ENCODE data around the gene POLE.

The POLE gene

DNA sequence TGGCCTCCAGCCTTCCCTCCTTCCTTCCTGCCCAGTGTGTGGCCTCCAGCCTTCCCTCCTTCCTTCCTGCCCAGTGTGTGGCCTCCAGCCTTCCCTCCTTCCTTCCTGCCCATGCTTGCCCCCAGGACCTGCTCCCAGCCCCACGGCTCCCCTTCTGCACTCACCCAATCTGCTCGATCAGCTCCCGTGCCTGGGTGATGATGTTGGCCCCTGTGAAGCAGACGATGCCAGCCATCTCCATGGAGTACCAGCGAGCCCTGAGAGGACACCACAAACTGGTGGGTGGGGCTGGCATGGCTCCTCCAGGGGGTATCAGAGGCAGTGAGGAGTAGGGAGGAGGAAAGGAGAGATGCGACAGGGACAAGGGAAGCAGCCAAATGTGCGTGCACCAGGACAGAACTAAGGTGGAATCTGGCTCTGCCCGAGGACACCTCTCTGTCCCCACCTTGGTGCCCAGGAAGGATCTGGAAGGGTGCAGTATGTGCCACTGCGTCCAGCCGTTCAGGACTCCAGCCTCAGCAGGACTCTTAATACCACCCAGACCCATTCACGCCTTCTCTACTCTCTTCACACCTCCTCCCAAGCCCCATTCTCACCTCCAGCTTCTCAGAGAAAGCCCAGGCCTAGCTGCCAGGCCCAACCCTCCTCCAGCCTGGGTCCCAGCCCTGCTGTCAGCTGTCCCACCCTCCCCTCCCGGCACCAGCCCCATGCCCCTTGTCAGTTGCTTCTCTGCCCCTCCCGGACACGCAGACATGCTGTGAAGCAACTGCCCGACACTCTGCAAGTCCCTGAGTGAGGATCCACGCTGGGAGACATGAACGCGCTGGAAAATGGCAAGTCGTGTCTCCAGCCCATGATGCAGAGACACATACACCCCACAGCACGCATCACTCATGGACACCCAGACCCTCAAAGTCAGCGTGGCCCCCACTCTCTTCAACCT lies 22.7 kb downstream of the POLE start:
- TF ChIP-seq, protein P1, sequence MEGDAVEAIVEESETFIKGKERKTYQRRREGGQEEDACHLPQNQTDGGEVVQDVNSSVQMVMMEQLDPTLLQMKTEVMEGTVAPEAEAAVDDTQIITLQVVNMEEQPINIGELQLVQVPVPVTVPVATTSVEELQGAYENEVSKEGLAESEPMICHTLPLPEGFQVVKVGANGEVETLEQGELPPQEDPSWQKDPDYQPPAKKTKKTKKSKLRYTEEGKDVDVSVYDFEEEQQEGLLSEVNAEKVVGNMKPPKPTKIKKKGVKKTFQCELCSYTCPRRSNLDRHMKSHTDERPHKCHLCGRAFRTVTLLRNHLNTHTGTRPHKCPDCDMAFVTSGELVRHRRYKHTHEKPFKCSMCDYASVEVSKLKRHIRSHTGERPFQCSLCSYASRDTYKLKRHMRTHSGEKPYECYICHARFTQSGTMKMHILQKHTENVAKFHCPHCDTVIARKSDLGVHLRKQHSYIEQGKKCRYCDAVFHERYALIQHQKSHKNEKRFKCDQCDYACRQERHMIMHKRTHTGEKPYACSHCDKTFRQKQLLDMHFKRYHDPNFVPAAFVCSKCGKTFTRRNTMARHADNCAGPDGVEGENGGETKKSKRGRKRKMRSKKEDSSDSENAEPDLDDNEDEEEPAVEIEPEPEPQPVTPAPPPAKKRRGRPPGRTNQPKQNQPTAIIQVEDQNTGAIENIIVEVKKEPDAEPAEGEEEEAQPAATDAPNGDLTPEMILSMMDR (conservative IDR thresholded peaks at IDR 0.05): no peak
- no peak overlapping the region for H3K27ac ChIP-seq

DNA sequence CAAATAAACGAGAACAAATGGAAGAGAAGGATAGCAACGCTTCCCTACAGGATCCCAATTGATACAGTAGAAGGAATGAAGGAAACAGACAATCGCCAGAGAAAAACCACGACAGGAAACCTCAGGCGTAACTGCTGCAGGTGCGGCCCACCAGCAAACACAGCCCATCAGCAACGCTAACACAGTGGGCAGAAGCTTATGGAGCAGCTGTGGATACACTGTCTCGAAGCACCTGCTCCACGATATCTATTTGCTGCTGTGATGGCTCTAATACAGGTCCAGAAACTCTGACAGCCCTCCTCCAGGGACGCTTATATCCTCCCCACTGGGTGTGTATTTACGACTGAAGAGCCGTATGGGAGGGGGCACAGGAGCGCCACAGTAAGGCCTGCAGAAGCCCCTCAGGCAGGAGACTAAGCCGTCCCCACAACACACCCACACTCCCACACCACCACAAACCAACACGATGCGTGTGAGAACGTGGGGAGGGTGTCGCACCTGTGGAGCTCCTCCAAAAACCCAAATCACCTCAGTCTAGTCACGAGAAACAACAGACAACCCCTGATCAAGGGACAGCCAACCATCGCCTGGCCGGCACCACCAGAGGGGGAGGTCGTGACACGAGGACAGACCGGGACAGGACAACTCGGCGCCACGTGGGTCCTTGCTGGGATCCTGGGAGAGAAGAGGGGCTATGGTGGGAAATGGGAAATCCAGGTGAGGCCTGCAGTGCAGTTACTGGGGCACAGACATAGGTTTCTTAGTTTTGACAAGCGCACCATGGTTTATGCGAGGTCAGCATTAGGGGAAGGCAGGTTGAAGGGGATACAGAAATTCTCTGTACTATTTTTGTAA lies 24.0 kb downstream of the POLE start:
- no peak overlapping the region for H3K27ac ChIP-seq
- TF ChIP-seq, protein P1 (conservative IDR thresholded peaks at IDR 0.05): no peak

DNA sequence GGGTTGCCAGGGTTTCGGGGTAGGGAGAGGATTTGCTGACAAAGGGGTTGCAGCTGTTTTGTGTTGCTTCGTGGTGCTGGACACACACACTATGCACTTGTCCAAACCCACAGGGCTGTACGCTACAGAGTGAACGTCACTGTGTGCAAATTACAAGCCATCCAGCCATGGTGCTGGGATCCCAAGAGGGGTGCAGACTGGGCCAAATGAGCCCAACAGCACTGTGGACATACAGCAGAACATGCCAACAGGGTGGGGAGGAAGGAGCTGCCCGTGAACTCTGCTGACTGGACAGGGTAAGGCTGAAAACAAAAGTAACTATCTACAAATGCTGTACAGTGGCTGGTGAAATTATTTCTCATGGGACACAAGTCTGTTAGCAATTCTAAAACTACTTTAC lies 25.2 kb downstream of the POLE start:
- TF ChIP-seq, protein P1 (conservative IDR thresholded peaks at IDR 0.05): no peak
- H3K27ac ChIP-seq: no peak overlapping the region

DNA sequence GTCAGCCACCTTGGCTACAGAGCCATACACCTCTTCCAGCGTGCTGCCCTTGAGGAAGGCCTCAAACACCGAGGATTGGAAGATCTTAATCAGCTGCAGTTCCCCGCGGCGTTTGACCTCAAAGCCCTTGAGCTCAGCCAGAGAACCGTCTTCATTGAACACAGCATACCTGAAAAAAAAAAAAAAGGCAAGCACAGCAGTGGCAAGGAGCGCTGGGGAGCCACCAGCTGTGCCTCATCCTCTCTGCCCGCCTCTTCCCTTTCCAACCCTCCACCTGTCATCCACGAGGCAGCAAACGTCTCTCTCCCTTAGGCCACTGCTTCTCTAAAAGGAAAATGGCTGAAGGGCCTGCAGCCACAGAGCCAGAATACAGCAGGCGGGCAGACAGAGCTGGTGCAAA lies 26.1 kb downstream of the POLE start:
- no peak overlapping the region for H3K27ac ChIP-seq
- TF ChIP-seq, protein P1 (conservative IDR thresholded peaks at IDR 0.05): no peak

DNA sequence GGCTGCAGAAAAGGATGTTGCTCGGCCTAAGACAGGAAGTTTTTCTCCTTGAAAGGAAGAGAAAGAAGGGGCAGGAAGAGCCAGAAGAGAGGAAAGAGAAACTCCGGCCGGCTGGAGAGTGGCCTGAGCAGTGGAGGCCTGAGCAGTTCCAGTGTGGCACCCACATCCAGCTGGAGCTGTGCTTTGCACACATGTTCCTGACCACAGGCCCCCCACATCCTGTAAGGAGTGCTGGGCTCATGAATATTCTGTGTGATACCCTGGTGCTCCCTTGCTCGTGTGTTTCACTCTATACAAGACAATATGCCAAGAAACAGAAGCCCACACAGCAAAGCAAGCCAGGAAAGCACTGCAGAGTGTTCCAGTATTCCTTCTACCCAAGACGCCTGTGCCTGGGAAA lies 27.1 kb downstream of the POLE start:
- no peak overlapping the region for H3K27ac ChIP-seq

DNA sequence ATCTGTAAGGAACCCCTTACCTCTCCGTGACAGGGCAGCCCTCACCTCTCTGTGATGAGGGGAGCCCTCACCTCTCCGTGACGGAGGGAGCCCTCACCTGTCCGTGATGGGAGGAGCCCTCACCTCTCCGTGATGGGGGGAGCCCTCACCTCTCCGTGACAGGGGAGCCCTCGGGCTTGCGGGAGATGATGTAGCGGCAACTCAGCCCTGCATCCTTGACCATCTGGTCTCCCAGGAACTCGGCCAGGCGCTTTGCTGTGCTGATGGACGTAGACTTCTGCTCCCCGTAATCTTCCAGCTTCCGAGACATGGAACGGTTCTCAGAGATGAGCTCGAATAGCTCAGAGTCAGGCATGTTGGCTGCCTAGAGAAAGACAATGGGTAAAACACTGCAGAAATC lies 28.0 kb downstream of the POLE start:
- no peak overlapping the region for H3K27ac ChIP-seq
- TF ChIP-seq, protein P1 (conservative IDR thresholded peaks at IDR 0.05): no peak

More for the DNA sequence above, 27.1 kb downstream of the POLE start:
- TF ChIP-seq, protein P1 (conservative IDR thresholded peaks at IDR 0.05): no peak

All from VCaP (cell line).